ENCODE results near the gene RPA3.

DNA sequence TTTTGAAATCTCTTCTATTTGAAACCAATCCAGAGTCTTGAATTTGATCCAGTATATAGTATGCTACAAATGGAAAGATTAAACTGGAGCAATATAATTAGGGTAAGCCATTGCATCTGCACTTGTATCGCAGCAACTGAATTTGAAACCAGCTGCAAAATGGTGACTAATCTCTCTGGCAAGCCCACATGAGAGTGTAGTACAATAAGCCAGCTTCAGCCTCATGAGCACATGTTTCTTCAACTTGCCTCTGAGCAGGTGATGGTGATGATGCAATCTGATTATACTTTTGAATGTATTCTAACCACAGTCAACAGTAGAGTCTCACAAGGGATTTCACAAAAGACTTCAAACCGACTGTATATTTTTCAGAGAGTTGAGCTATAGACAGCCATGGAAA is 829 bp upstream of the RPA3 start:
- TF ChIP-seq POLR2A (IDR thresholded peaks at IDR 0.05), result no peak
- TF ChIP-seq, protein P1, sequence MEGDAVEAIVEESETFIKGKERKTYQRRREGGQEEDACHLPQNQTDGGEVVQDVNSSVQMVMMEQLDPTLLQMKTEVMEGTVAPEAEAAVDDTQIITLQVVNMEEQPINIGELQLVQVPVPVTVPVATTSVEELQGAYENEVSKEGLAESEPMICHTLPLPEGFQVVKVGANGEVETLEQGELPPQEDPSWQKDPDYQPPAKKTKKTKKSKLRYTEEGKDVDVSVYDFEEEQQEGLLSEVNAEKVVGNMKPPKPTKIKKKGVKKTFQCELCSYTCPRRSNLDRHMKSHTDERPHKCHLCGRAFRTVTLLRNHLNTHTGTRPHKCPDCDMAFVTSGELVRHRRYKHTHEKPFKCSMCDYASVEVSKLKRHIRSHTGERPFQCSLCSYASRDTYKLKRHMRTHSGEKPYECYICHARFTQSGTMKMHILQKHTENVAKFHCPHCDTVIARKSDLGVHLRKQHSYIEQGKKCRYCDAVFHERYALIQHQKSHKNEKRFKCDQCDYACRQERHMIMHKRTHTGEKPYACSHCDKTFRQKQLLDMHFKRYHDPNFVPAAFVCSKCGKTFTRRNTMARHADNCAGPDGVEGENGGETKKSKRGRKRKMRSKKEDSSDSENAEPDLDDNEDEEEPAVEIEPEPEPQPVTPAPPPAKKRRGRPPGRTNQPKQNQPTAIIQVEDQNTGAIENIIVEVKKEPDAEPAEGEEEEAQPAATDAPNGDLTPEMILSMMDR (IDR thresholded peaks at IDR 0.05), result no peak
